Heart left ventricle (tissue), 13 donors: ENCODE measurements around the gene ACAD11.

Experiments
- POLR2A ChIP-seq, 2 donors: fragments of 450-650 bp; IDR thresholded peaks; one replicate each; pipeline ENCODE4 v1.6.1; 2017; ENCODE audit warnings: antibody characterized with exemption in 2 of 2, mild to moderate bottlenecking in 2 of 2, moderate library complexity in 2 of 2
- TF ChIP-seq, protein P1 (sequence below), 12 donors: fragments of 200-600 bp; sonication (generic) in 4 of 12; IDR thresholded peaks; one replicate each; pipeline versions ENCODE4 v1.5.0 to v1.8.0; 2018 to 2022; ENCODE audit warnings: antibody characterized with exemption in 12 of 12, mild to moderate bottlenecking in 5 of 12
- donor health status: ischemic (EF 13 %, LVEDD 7.1; RV severe dilation, severe dysfunction).
- donor health status: DM: no; HTN: yes; CAD: no.
- donor health status: DM: no; HTN: no; CAD: no.
- donor health status: ischemic (EF 25% LVEDD 6.9; RV normal size, moderate dysfunction).
- donor health status: ischemic (EF 25% LVEDD 5.7; RV mildly dilated, moderate dysfunction).
- donor health status: ischemic (EF 35%, LVEDD 5.7; RV mildly dilated, moderate dysfunction).
- donor health status: nonischemic (EF 11% LVEDD 7.7; RV severe dilation, severe dysfunction).
- donor health status: DM: yes; HTN: yes; CAD: no.
- donor health status: PGD.
- donor health status: ischemic (EF 29% LVEDD 5.4; RV normal size, mild dysfunction).
- donor health status: nonischemic (EF 23%, LVEDD 6.1; RV moderate dilation, normal function).

DNA sequence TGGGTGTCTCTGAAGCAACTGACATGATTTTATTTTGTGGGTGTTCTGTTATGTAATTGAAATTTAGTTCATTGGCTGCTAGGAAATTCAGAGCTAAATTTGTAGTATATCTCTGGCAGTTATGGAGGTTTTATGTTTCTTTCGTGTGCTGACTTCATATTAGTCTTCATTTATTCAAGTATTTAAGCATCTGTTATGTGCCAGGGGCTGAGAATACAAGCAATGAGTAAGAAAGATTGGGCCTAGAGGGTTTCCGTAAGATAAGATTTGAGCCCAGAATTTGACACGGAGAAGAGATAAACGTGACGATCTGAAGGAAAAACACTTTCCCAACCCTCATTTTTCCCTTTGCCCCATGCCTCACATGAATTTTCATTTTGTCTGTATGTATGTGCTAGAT lies 137.7 kb downstream of the ACAD11 start:
- TF ChIP-seq, protein P1, sequence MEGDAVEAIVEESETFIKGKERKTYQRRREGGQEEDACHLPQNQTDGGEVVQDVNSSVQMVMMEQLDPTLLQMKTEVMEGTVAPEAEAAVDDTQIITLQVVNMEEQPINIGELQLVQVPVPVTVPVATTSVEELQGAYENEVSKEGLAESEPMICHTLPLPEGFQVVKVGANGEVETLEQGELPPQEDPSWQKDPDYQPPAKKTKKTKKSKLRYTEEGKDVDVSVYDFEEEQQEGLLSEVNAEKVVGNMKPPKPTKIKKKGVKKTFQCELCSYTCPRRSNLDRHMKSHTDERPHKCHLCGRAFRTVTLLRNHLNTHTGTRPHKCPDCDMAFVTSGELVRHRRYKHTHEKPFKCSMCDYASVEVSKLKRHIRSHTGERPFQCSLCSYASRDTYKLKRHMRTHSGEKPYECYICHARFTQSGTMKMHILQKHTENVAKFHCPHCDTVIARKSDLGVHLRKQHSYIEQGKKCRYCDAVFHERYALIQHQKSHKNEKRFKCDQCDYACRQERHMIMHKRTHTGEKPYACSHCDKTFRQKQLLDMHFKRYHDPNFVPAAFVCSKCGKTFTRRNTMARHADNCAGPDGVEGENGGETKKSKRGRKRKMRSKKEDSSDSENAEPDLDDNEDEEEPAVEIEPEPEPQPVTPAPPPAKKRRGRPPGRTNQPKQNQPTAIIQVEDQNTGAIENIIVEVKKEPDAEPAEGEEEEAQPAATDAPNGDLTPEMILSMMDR (IDR thresholded peaks at IDR 0.05): no peak
- TF ChIP-seq POLR2A (IDR thresholded peaks at IDR 0.05): no peak
